NCI-H146 treated with DMSO at 0.1 percent for 48 hours (cell line): ENCODE data around the gene HOXB8.

ENCODE experiments used
- DNase-seq: peaks from one replicate; lab custom pipeline; 2025; ENCODE audit not compliant: unreplicated experiment; lab: John Stamatoyannopoulos, UW

Gene HOXB8

GRCh38 chr17:48586355-48587258 is 28.5 kb downstream of the HOXB8 start:
- no peak for DNase-seq

DNA sequence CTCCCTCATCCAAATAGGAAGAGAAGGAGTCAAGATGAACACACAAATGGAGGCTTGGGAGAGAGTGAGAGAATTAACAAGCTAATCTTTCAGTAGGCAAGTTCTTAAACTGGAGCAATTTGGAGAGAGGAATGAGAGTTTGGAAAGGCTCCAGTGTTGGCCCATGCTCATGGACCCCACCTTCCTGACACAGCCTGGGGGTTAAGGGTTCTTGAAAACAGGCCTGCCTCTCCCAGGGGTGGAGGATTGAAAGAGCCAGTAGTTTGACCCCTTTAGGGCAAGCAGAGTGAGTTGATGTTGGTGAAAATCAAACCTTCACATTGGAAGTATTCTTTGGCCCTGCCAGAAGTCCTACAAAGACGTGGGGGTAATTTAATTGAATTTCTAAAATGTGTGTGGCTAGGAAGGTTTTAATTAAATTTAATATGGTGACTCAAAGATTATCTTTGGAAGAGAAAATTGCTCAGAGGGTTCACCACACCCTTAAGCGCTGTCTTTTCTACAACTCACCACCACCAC is 30.8 kb downstream of the HOXB8 start:
- no peak for DNase-seq

- DNase-seq, result no peak
Observed at GRCh38 chr17:48583708-48584222, 31.3 kb downstream of the HOXB8 start.

- DNase-seq, result no peak
Observed at GRCh38 chr17:48582750-48583069, 32.4 kb downstream of the HOXB8 start.

DNA sequence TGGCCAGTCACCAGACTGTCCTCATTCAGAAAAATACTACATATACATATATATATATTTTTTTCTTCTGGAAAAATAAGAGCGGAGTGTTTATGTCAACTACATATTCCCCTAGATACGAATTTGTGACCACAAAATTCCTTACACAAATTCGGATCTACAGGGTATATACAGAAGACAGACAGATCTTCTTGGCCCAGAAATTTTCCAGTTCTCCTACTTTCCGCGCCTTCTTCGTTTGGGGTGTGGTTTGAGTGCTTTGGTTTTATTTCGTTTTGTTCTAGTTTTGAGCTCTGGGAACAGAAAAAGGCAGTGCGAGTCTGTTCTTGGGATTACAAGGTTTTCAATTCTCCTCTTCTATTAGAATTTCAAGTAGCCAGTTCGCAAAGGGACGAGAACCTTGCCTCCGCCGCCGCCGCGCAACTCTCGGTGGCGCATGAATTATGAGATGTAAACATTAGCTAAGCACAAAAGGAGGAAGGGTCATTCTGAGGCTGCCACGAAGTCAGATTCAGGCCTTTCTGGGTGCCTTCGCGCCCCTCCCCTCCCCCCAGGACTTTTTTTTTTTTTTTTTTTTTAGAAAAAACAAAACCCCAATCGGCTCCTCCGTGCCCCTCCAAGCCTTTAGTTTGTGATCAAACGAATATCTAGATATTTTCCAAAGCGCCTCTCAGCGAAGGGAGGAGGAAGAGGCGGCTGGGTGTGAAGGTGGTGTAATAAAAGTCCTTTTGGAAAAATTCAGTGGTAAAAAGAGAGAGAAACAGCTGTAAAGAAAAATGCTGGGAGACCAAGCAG is 35.1 kb downstream of the HOXB8 start:
- no peak for DNase-seq

- no peak for DNase-seq
Observed at GRCh38 chr17:48579471-48579759, 35.7 kb downstream of the HOXB8 start.

DNA sequence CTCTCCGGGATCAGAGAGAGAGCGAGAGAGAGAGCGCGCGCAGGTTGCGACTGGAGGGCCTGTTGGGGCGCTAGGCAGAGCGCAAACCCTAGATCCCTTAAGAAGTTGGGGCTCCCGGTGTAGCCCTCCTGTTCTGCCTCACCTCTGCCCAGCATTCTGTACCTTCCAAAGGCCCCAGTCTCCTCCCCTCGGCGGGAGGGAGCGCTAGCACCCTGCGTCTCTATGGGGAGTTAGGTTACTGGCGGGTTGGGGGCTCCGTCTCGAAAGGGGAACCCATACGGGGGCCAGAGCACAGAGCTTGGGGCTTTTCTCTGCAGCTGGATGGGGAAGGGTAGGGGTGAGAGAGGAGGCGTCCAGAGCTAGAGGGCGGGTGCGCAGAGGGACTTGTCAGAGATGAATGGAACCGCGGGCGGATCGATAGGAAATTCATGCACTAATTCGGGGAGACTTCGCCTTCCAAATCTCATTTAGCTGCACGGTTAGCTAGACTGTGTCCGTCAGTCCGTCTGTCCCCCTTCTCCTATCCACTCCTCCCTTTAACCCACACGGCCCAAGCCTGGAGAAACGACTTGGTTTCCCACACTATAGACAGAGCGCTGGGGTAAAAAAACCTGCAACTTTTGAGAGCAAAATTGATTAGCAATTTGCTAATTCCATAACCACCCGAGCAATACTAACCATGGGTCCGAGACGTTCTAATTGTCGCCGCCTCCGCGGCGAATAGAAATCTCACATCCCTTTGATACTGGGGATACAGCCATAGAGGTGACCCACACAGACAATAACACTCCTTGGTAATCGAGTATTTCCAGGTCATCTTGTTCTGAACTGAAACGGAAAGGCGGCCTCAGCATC is 36.2 kb downstream of the HOXB8 start:
- DNase-seq, result no peak

DNA sequence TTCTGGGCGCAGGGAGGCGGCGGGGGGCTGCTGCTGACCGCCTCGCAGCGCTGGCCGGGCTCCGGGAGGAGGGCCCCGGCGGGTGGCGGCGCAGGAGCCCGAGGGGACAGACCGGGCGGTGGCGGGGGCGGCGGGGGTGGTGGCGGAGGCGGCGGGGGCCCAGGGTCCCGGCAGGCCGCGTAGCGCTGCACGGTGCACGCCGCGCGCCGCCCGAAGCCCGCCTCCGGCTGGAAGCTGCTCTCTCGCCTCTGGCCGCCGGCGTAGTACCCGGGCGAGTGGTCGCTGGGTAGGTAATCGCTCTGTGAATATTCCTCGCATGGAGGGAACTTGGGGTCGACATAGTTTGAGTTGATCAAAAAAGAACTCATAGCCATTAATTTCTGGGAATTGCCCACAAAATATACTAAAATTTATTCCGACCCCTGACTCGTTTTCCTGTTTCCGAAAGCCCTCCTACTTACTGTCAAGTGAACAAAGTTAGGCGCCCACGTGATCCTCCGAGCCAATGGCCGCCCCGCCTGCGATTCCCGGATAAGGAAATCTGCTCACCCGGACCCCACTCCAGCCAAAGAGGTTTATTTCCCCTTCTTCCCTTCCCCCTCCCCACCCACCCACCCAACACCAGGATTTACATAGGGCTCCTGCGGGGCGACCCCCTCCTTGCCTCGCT is 37.0 kb downstream of the HOXB8 start, which contains the start of gene HOXB4:
TSS of gene HOXB4 (minus strand) at position 405 of the 670 bp plus-strand sequence. CDS start at position 374, 31 bp downstream.
- DNase-seq, result no peak

DNA sequence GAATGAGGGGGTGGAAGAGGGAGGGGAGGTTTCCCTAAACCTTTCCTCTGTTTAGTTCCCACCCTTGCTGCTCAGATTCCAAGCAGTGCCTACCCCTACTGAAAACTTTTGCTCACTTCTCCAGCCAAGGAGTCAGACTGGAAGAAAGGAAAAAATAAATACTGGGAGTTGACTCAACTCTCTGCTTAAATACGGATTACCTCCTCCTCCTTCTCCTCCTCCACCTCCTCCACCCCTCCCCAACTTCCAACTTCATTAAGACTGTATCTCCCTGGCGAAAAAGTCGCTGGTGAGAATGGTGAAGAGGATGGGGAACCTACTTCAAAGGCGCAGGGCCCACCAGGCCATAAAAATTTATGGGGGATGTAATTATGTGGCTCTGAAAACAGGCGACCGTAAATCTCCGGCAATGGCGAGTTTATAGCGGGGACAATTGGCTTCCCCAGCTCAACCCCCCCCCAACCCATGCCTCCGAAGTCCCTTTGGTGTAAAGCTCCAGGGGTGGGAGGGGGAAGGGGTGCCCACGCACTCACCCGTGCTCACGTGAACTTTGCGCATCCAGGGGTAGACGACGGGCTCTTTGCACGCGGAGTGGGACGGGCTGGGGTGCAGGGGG is 37.7 kb downstream of the HOXB8 start:
- DNase-seq, result no peak

GRCh38 chr17:48576479-48577309 is 38.4 kb downstream of the HOXB8 start:
- DNase-seq, result no peak

GRCh38 chr17:48575673-48576478 is 39.2 kb downstream of the HOXB8 start:
- DNase-seq, result no peak

DNA sequence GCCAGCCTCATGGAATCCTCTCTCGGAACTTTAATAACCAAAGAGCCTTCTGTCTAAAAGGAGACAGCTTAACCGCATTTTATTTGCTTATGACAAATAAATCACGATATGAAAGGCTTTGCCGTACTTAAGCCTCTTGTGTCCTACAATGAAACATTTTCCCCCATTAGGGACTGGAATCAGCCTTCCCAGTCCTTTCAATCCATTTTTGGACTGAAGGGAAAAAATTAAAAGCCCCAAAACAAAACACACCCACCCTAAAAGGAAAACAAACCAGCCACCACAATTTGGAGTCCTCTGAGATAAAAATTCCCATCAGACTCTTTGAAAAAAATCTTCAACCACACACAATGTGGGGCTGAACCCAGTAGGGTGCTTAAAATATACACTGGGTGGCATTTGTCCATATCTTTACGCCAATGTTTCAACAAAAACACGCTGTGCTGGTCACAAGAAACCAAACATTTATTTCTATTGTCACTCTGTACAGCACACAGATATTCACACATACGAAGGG is 40.0 kb downstream of the HOXB8 start:
- no peak for DNase-seq

GRCh38 chr17:48574505-48575065 is 40.5 kb downstream of the HOXB8 start:
- DNase-seq, result no peak

DNA sequence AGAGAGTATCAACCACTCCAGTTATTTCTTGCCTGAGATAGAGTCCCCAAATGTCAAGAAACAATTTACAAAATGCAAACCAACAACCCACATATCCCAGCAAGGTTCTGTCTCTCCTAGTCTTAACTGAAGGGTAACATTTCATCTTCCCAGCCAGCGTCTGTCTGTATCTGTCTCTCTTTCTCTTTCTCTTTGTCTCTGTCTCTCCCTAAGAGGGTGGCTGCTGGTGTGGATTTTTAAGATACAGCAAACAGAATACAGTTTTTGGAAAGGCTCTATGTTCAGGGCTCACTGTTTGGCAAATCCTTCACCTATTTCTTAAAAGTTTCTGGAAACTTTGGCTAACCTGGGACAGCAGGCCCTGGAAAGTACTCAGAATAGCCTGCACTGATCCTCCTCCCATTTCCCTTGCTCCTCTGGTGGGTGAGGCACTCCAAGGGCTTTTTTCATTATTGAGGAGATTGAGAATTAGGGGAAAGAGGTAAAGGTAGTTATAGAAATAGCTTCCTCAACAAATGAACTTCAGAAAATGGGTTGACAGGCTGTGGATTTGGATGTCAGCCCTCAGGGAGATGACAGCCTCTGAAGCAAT is 43.2 kb downstream of the HOXB8 start:
- no peak for DNase-seq

DNA sequence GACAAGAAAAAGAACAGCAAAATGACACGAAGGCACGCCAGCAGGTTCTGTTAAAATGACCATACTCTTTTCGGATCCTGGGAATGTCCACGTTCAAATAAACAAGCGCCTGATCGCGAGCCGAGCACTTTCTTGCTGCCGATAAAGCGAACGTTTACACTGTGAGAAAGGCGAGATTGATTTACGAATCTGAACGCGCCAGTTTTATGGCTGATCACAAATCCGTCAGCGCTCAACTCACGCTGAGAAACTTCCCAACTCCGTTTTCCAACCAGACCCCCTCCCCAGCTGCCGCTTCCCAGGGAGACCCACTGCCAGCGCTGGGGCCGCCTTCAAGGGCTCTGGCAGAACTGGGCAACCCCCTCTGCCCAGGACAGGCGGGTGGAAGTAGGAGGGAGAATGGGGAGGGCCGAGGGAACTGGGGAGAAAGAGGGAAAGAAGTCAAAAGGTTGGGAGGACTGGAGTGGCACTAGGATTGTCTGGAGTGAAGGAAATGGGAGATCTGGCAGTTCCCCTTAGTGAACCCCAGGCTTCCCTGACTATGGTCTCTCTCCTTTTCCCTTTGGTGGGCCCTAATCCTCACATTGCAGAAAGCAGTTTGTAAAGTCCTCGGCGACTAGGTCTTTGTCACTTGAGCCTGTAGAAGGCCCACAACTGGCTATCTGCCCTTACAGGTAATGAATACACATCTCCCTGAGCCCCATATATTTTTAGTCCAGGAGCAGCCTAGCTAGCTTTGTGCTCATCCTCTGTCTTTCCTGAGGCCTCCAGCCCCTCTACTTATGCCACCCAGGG is 43.9 kb downstream of the HOXB8 start:
- no peak for DNase-seq

GRCh38 chr17:48570325-48571023 is 44.6 kb downstream of the HOXB8 start:
- no peak for DNase-seq
